ENCODE results near the gene SEC11C.
A peak's percentile ranks its signal among the peaks of the same experiment; 100 is the strongest.
"Not testable (repeated sequence)": the region's sequence is repeated elsewhere in the genome, so short reads cannot be mapped to it uniquely, and the experiment has no call there.

Gene SEC11C

DNA sequence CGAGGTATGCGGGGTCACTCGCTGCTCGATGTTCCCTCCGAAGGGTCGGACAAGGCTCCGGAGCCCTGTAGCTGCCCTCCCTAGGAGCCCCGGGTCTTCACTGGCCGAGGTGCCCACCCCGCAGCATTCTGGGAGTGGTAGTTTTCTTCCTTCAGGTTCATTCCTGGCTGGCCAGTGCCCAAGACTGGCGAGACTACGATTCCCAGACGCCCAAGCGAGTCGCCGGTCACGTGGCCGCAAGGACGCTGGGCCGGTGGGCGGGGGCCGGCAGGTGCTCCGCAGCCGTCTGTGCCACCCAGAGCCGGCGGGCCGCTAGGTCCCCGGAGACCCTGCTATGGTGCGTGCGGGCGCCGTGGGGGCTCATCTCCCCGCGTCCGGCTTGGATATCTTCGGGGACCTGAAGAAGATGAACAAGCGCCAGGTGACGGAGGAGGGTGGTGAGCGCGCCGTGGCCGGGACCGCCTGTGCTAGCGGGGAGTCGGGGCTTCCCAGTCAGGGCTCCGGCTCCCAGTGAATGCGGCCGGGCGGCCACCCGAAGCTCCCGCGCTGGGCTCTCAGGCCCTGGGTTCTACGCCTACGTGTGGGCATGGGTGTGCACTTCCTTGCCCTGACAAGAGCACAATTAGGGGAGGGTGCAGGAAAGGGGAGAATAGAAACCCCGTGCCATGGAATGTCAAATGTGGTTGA lies at the start of gene SEC11C:
TSS of gene SEC11C (plus strand) at position 270 of the 687 bp plus-strand sequence. CDS start at position 335, 65 bp downstream.
- DNase-seq, result peak; percentile 95

DNA sequence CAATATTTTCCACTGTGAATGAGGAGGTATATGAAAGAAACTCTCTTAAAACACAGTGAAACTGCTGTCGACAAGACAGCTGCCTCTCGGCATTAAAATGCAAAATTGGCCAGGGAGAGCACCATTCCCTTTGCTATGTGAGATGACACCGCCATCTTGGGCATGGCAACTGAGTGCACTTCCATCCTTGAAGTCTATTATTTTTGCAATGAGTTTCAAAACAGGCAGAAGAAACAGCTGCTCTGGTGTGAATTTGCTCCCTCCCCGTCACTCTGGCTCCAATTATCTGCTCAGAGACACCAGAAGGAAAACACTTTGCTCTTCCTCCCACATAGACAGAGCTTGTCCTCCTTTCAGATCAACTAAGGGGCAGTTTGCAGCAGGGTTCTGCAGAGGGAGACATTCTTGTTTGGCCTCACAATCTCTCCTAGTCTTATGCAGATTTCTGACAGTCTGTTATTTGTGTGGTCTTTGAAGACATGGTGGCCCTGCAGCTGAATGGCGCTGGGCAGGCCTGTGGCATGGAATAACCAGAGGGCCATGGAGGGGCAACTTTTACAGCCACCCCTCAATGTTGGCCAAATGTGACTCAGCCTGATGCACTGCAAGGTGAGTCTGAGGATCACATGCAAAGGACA lies 48.6 kb upstream of the SEC11C start:
- DNase-seq, result no peak

DNA sequence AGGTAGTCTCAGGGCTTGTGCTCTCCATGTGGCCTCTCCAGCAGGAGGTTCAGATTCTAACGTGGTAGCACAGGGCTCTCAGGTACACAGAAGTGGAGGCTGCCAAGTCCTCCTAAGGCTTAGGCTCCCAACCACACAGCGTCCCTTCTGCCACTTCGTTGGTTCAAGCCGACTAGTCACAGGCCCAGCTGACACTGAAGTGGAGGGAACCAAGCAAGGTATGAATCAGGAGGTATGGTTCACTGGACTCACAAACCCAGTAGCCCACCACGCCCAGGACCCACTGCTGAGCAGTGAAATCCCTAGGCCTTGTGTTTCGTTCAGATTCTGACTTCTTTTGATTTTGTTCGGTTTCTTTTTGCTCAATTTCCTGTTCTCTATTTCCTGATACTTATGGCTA lies 46.0 kb upstream of the SEC11C start:
- no peak for DNase-seq

DNA sequence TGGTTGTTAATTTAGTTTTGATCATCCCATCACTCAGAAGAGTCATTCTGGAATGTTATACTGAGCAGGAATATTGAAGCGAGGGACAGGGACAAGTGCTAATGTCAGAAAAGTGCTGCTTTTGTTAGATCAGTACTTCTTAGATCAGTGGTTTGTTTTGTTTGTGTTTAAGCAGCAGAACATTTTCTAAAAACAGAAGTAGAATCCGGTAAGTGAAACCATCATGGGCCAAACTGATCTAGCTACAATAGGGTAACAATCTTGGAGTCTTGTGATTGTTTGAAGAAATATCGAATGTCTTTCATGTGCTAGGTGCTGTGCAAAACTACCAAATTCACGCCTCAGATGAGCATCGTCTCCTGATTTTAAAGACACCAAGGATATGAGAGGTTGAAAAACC lies 45.1 kb upstream of the SEC11C start:
- no peak for DNase-seq

DNA sequence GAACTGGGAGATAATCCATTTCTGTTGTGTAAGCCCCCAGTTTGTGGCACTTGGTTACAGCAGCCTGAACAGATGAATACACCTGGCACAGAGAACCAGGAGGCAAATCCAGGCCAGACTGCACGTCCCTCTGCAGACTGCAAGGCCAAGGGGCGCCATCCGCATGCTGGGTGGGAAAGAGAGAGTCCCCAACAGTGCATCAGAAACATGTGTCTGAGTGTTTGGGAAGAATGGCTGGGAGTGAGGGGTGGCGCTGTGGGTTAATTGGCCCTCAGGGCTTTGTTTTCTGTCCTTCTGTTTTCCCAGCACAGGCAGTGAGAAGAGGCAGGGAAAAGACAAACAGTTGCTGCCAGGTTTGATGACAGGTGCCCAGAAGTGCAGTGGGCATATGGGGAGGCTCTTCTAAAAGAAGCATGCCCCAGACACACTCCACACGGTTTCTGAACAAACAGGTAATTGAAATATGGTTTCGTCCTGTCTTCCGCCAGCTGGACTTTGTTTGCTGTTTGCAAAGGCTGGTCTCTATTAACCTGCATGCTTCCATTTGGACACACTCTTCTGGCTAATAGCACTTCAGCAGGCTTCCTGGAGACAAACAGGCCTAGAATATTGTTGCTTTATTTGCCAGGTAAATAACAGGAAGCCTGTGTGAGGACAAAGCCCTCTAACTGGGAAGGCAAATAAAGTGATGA lies 43.4 kb upstream of the SEC11C start:
- no peak for DNase-seq

DNA sequence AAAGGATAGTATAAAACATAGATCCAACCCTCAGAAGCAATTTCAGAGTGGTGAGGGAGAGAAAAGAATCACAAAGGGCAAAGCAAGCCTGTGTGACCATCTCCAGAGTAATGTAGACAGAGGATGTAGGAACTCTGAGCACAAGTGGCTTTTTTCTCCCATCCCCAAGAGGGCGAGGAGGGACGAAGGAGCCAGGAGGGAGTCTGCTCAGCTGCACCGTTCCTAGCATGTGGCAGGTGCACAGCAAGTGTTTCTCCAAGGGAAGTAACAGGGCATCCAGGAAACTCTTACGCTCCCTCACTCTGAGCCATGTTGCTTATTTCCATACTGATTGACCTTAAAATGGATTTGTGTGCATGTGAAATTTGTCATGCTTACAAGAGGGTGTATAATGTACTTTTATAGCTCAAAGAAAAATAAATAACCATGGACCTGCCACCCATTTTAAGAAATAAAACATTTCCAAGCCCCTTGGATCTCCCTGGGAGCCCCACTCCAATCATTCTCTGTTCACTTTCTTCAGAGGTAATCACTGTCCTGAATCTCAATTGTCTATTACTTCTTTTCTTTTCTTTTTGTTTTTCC lies 37.8 kb upstream of the SEC11C start:
- DNase-seq, result no peak

DNA sequence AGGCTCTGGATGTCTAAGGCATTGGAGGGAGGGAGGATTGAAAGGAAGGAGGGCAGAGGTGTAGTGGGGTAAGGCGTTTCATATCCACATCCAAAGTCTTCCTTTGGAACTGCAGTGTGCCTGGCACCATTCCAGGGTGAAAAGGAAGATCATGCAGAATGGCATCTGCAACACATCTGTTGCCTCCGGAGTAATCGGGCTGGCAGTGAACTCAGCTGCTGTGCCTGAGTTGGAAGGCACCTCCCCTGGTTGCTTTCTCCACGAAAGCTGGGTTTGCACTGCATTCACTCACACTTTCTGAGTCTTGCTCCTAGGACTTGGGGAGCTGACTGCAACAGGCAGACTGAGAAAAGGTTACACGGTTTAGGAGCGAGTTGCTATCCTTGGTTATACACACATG lies 30.3 kb upstream of the SEC11C start:
- DNase-seq, result no peak

DNA sequence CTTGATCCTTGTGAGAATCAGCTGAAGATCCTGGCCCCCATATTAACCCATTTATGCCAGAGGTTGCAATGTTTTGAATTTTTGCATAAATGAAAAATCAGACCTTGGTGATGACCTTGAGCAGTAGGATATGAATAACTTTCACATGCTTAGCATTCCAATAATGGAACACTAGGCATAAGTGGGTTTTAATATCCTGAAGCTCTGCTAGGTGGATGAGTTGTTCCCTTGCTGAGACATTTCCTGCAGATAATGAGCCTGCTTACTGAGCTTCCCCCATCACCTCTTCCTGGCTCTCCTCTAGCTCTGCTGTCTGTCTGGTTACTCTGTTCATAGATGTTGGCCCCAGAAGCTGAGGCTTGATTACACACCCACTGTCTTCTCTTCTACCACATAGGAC lies 25.5 kb upstream of the SEC11C start:
- no peak for DNase-seq

DNA sequence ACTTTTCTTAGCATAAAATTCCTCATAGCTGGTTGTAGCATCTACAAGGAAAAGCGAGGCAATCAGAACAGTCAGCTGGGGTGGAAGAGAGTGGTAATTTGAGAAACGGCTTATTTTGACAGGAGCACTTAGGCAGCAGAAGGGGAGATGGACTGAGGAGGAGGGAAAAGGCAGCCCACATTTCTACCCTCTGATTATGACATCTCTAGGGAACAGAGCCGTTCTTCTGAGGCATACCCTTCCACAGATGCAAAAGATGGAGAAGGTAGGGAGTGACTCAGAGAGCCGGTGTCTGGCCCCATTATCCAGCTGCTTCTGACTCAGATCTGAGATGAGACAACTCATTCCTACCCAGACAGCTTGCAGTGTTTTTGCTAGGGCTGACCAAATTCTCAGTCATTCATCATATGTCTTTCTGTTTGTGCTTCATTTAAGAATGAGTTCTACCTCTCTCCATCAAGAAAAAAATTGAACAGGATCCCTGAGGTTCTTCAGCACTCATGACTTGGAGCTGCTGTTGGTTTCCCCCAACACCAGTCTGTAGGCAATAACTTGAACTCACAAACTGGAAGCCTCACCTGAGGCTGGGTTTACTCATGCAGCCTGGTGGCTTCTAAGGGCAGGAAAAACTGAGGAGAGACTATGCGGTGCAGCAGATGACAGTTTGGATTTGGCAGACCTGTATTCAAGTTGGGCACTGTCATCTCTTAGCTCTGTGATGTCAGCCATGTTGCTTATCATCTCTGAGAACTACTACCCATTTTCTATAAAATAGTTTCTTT lies 15.9 kb upstream of the SEC11C start:
- DNase-seq, result no peak

DNA sequence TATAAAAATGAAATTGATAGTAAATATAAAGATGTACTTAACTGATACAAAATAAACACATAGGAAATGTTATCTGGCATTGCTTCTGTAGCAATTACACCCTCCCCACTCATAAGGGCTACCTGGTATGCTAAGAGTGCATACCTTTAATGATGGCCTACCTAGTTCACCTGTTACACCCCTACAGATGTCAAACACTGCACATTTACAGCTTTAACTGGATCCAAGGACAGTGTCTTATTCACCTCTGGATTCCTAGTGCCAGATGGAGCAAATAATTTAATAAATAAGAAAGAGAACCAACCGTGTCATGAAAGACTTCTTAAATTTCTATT lies 15.3 kb upstream of the SEC11C start:
- DNase-seq, result no peak

DNA sequence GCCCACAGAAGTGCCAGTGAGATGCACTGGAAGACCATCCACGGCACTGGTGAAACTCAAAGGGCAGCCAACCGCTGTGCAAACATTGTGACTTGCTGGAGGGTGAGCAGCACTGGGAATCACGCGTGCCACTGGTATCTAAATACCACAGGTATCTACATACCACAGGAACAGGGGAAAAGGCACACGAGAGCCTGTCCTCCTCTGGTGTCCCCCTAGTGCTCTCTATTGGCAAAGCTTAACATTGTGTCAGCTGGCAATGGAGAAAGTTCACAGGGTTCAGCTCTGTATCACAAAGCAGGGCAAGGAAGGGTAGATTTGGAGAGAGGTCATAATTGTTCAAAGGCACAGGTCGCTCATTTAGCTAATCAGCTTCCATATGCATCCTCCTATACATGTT lies 12.6 kb upstream of the SEC11C start:
- no peak for DNase-seq

DNA sequence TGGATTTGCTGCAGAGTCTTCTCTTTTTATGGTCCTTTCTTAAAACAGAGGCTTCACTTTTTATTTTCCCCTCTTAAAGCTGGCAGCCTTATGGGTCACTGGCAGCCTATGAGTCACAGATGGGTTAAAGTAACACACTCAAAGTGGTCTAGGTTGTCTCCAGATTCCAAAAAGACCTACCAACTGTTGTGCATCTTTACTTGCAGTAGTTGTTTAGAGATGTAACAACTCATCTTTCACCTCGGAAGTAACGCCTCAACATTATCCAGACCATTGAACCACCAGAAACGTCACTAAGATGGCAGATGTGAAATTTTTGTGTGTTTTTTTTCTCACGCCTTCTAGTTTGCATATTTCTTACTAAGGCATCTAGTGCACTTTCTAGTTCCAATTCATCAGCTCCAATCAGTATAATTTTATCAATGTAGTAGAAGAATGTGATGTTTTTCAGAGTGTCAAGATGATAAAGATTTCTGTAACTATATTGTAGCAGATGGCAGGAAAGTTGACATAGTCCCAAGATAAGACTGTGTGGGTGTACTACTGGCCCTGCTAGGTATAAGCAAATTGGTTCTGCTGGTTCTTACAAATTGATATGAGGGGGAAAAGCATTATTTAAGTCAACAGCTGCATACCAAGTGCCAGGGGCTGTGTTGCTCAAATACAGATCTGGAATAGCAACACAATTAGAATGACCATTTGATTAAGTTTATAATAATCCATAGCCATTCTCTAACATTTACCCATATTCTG lies 9.6 kb upstream of the SEC11C start:
- DNase-seq, result no peak

DNA sequence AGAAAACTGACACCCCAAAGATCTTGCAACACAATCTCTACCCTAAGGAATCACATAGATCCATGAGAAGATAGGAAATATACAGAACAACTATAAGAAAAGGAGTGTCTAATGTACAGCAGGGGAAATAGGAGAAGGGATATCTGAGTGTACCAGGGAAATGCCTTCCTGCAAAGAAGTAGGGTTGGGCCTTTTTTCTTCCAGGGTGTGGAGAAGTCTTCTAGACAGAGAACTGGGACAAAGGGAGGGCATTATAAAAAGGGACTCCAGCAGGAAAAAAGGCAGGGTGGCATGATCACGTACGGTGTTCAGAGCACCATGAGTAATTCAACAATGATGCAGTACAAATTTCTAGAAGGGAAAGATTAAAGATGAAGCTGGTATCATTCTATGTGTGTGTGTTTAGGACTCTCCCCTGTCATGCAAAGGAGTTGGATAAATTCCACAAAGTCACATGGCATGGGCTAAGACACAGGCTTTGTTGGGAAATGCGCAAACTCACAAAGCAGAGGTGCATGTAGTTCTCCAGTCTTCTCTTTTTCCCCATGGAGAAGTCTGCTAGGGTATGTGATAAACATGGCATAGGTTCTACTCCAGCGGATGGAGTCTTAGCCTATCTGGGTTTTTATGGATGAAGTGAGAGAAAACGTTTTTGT lies 6.7 kb upstream of the SEC11C start:
- no peak for DNase-seq

DNA sequence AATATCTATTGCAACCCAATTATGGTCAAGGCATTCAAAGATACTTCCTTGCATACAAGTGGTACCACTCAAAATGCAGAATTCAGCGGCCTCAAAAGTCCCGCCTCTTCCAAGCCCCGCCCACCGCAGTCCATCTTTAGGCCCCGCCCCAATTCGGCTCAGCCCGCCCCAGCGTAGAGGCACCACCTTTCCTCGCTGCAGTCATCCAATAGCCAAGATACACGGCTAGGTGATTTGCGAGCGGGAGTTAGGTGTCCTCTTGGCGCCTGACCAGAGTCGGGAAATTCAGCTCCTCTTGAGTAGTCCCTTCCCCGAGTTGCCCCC lies 431 bp upstream of the SEC11C start:
- DNase-seq, result no peak

DNA sequence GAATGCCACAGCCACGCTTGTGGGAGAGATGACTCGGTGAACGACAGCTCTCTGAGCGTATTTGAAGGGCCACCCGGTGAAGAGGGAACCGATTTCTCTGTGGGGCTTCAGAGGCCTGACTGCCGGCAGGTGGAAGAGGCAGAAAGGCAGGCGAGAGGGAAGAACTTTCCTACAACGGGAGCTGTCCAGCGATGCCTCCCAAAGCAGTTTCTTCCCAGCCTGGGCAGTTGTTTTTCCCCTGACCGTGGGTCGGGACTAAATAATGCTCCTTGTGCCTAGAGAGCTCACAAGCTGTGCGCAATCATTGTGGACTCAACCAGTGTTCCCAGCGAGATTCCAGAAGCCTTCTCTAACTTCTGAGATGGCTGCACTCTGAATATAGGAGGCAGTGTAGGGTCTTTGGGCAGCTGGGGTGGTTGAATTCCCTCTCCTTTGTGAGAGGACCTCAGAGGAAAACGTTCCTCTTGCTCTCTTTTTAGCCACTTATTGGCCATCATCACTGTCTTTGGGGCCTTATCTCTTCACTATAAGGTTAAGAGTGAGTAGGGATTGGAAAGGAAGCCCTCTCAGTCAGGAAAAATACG lies 710 bp downstream of the SEC11C start:
- DNase-seq, result peak; percentile 39

DNA sequence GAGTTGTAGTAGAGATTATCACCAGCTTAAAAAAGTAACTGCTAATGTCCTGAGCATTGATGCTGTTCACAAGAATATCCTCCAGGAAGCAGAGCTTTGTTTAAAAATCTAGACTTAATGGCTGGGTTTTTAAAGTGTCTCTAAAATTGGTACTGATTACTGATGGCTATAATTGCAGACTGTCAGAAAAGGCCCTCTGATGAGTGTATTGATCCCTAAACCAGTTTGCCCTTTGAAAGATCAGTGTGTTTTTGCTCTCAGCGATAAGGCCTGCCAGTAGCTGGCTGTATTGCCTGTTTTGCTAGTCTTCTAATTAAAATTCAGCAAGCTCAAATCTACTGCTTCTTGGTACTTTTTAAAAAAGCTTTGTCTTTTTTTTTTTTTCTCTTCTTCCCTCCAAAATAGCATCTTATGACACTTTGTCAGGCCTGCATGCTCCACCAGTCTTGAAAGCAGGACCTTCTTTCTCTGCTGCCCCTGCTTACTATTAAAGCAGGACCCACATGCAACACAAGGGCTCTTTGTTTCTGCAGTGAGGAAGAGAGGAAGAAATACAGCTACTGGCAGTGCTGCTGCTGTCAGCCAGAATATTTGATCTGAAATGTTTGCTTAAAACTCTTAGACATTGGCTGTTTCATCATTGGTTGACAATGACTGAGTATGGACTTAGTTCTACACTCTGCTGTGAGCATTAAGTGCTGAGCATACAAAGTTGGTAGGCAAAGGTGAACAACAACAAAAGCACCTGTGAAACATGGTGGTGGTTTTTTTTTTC lies 1.8 kb downstream of the SEC11C start:
- DNase-seq, result no peak

DNA sequence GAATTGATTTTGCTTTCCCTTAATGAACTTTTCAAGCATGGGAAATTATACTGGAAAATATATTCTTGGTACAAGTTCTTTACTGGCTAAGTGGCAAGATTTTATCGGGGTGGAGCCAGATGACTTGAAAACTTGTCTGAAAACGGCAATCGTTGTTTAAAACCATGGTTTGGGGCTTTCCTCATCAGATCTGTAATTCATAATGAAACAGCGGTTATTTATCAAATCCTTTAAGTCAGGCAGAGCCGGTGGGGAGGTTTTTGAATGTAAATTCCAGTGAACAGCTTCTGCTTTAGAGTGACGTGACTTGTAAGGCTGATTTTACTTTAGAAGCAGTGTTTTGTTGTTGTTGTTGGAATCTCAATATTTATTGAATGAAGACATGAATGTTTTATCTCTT lies 2.6 kb downstream of the SEC11C start:
- no peak for DNase-seq

DNA sequence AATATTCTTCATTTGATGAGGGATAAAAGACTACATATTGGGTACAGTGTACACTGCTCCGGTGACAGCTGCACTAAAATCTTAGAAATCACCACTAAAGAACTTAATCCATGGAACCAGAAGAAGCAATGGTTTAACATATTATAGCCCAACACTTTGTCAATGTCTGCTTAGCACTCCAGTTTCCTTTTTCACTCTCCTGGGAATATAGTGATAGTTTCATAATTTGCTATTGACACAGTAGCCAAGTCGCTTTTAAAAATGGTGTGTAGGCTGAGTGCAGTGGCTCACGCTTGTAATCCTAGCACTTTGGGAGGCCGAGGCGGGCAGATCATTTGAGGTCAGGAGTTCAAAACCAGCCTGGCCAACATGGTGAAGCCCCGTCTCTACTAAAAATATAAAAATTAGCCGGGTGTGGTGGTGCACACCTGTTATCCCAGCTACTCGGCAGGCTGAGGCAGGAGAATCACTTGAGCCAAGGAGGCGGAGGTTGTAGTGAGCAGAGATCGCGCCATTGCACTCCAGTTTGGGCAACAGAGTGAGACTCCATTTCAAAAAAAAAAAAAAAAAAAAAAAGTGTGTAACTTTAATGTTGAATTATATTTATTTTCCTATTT lies 3.2 kb downstream of the SEC11C start:
- not testable (repeated sequence) for DNase-seq

DNA sequence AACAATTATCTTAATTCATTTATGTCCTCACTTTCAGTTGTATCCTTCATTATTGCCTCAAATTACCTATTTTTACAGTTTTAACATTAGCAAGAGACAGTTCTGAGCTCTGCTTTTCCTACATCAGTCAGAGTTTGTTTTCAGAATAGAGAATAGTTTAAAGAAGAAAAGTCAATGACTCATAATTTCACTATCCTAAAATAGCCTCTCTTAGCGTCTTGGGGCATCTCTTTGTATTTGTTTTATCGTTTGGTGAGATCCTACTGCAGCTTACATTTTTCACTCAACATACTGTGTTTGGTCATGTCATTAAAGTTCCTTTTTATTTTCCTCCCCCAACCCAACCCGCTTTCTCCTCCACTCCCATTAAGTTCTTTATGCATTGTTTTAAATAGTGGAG lies 3.8 kb downstream of the SEC11C start:
- no peak for DNase-seq

DNA sequence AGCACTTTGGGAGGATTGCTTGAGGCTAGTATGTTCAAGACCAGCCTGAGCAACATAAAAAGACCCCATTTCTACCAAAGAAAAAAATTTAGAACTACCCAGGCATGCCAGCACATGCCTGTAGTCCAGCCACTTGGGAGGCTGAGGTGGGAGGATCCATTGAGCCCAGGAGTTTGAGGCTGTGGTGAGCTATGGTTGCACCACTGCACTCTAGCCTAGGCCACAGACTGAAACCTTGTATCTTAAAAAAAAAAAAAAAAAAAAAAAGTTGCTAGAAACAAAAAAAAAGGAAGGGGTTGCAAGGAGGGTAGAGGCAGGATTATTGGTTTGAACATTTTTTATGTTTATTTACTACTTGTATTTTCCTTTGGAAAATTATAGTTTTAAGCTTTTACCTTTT lies 4.8 kb downstream of the SEC11C start:
- no peak for DNase-seq

Data from left hindlimb (tissue), 1 donor.